Measurements from ENCODE around the gene RMP24.
A peak's percentile ranks its signal among the peaks of the same experiment; 100 is the strongest.

The RMP24 gene

GRCh38 chr18:35972197-35973000, at the start of gene RMP24:
Gene RMP24 (plus strand): TSS chr18:35972679.
- peak; percentile 98 for DNase-seq
- WGBS (ENCODE audit: insufficient coverage): 0% methylated on average over 65 of the region's 73 CpGs
- Histone ChIP-seq H3K4me3 (ENCODE audit: low read length) (peak within 1 kb of the TSS; percentile 98), H3K4me1 (ENCODE audit: control insufficient read depth, insufficient read depth, low read length) (peaks cover 9% of the 10 kb centered on the region), H3K27me3 (ENCODE audit: control insufficient read depth, insufficient read depth, low read length) (no peaks in the 10 kb centered on the region), H3K27ac (ENCODE audit: low read length) (peak within 1 kb of the TSS; percentile 92), H3K36me3 (ENCODE audit: control insufficient read depth, insufficient read depth, low read length) (peaks cover 18% of the 10 kb centered on the region), H3K9me3 (replicated peaks; ENCODE audit: control insufficient read depth, low read depth, low read length) (no peaks in the 10 kb centered on the region)

GRCh38 chr18:35923939-35924684, 48.4 kb upstream of the RMP24 start:
- Histone ChIP-seq H3K9me3 (replicated peaks; ENCODE audit: control insufficient read depth, low read depth, low read length) (no peaks in the 10 kb centered on the region), H3K4me3 (ENCODE audit: low read length) (no peak overlapping the region), H3K27ac (ENCODE audit: low read length) (no peak overlapping the region), H3K27me3 (ENCODE audit: control insufficient read depth, insufficient read depth, low read length) (no peaks in the 10 kb centered on the region), H3K4me1 (ENCODE audit: control insufficient read depth, insufficient read depth, low read length) (no peaks in the 10 kb centered on the region), H3K36me3 (ENCODE audit: control insufficient read depth, insufficient read depth, low read length) (no peaks in the 10 kb centered on the region)
- no peak for DNase-seq
- WGBS (ENCODE audit: insufficient coverage): 49% methylated on average over 4 of the region's 4 CpGs

GRCh38 chr18:35926884-35927283, 45.6 kb upstream of the RMP24 start:
- H3K9me3 ChIP-seq (replicated peaks; ENCODE audit: control insufficient read depth, low read depth, low read length): peaks cover 8% of the 10 kb centered on the region
- WGBS (ENCODE audit: insufficient coverage): 89% methylated on average over 8 of the region's 11 CpGs
- H3K36me3 ChIP-seq (ENCODE audit: control insufficient read depth, insufficient read depth, low read length): no peaks in the 10 kb centered on the region

GRCh38 chr18:35927430-35927829, 45.0 kb upstream of the RMP24 start:
- WGBS (ENCODE audit: insufficient coverage): no CpG with 5 or more reads among the region's 3 CpGs
- Histone ChIP-seq H3K27me3 (ENCODE audit: control insufficient read depth, insufficient read depth, low read length) (no peaks in the 10 kb centered on the region), H3K4me1 (ENCODE audit: control insufficient read depth, insufficient read depth, low read length) (no peaks in the 10 kb centered on the region), H3K4me3 (ENCODE audit: low read length) (no peak overlapping the region), H3K9me3 (replicated peaks; ENCODE audit: control insufficient read depth, low read depth, low read length) (peaks cover 8% of the 10 kb centered on the region), H3K27ac (ENCODE audit: low read length) (no peak overlapping the region), H3K36me3 (ENCODE audit: control insufficient read depth, insufficient read depth, low read length) (no peaks in the 10 kb centered on the region)
- DNase-seq: no peak

More at GRCh38 chr18:35926884-35927283, 45.6 kb upstream of the RMP24 start:
- no peak overlapping the region for H3K4me3 ChIP-seq (ENCODE audit: low read length)
- H3K27ac ChIP-seq (ENCODE audit: low read length): no peak overlapping the region
- H3K4me1 ChIP-seq (ENCODE audit: control insufficient read depth, insufficient read depth, low read length): no peaks in the 10 kb centered on the region
- H3K27me3 ChIP-seq (ENCODE audit: control insufficient read depth, insufficient read depth, low read length): no peaks in the 10 kb centered on the region
- DNase-seq: no peak

- no peaks in the 10 kb centered on the region for H3K27me3 ChIP-seq (ENCODE audit: control insufficient read depth, insufficient read depth, low read length)
- H3K4me1 ChIP-seq (ENCODE audit: control insufficient read depth, insufficient read depth, low read length): no peaks in the 10 kb centered on the region
- 85% methylated on average over 4 of the region's 8 CpGs for WGBS (ENCODE audit: insufficient coverage)
- peaks cover 8% of the 10 kb centered on the region for H3K9me3 ChIP-seq (replicated peaks; ENCODE audit: control insufficient read depth, low read depth, low read length)
- no peak overlapping the region for H3K27ac ChIP-seq (ENCODE audit: low read length)
- no peak for DNase-seq
- H3K4me3 ChIP-seq (ENCODE audit: low read length): no peak overlapping the region
- H3K36me3 ChIP-seq (ENCODE audit: control insufficient read depth, insufficient read depth, low read length): no peaks in the 10 kb centered on the region
These were observed 38.5 kb upstream of the RMP24 start for GRCh38 chr18:35933982-35934381.

- no peaks in the 10 kb centered on the region for H3K27me3 ChIP-seq (ENCODE audit: control insufficient read depth, insufficient read depth, low read length)
- no peak overlapping the region for H3K27ac ChIP-seq (ENCODE audit: low read length)
- no peaks in the 10 kb centered on the region for H3K36me3 ChIP-seq (ENCODE audit: control insufficient read depth, insufficient read depth, low read length)
- DNase-seq: no peak
- H3K4me3 ChIP-seq (ENCODE audit: low read length): no peak overlapping the region
- no peaks in the 10 kb centered on the region for H3K4me1 ChIP-seq (ENCODE audit: control insufficient read depth, insufficient read depth, low read length)
- WGBS (ENCODE audit: insufficient coverage): no CpG with 5 or more reads among the region's 5 CpGs
- peaks cover 5% of the 10 kb centered on the region for H3K9me3 ChIP-seq (replicated peaks; ENCODE audit: control insufficient read depth, low read depth, low read length)
These were observed 37.6 kb upstream of the RMP24 start for GRCh38 chr18:35934891-35935290.

- WGBS (ENCODE audit: insufficient coverage): no CpG with 5 or more reads among the region's 4 CpGs
- H3K9me3 ChIP-seq (replicated peaks; ENCODE audit: control insufficient read depth, low read depth, low read length): no peaks in the 10 kb centered on the region
- H3K27ac ChIP-seq (ENCODE audit: low read length): no peak overlapping the region
- H3K4me1 ChIP-seq (ENCODE audit: control insufficient read depth, insufficient read depth, low read length): no peaks in the 10 kb centered on the region
- DNase-seq: no peak
- H3K27me3 ChIP-seq (ENCODE audit: control insufficient read depth, insufficient read depth, low read length): no peaks in the 10 kb centered on the region
- no peaks in the 10 kb centered on the region for H3K36me3 ChIP-seq (ENCODE audit: control insufficient read depth, insufficient read depth, low read length)
- H3K4me3 ChIP-seq (ENCODE audit: low read length): no peak overlapping the region
These were observed 36.7 kb upstream of the RMP24 start for GRCh38 chr18:35935805-35936204.

GRCh38 chr18:35936951-35937350, 35.5 kb upstream of the RMP24 start:
- H3K4me1 ChIP-seq (ENCODE audit: control insufficient read depth, insufficient read depth, low read length): no peaks in the 10 kb centered on the region
- no peaks in the 10 kb centered on the region for H3K27me3 ChIP-seq (ENCODE audit: control insufficient read depth, insufficient read depth, low read length)
- DNase-seq: no peak
- no peaks in the 10 kb centered on the region for H3K9me3 ChIP-seq (replicated peaks; ENCODE audit: control insufficient read depth, low read depth, low read length)
- H3K4me3 ChIP-seq (ENCODE audit: low read length): no peak overlapping the region
- WGBS (ENCODE audit: insufficient coverage): 43% methylated on average over 1 of the region's 1 CpG
- no peaks in the 10 kb centered on the region for H3K36me3 ChIP-seq (ENCODE audit: control insufficient read depth, insufficient read depth, low read length)
- H3K27ac ChIP-seq (ENCODE audit: low read length): no peak overlapping the region

GRCh38 chr18:35938158-35938557, 34.3 kb upstream of the RMP24 start:
- H3K4me3 ChIP-seq (ENCODE audit: low read length): no peak overlapping the region

GRCh38 chr18:35938562-35938961, 33.9 kb upstream of the RMP24 start:
- H3K36me3 ChIP-seq (ENCODE audit: control insufficient read depth, insufficient read depth, low read length): no peaks in the 10 kb centered on the region
- no peaks in the 10 kb centered on the region for H3K9me3 ChIP-seq (replicated peaks; ENCODE audit: control insufficient read depth, low read depth, low read length)
- H3K4me3 ChIP-seq (ENCODE audit: low read length): no peak overlapping the region
- no peaks in the 10 kb centered on the region for H3K4me1 ChIP-seq (ENCODE audit: control insufficient read depth, insufficient read depth, low read length)
- no CpG with 5 or more reads among the region's 1 CpG for WGBS (ENCODE audit: insufficient coverage)
- no peak for DNase-seq
- no peak overlapping the region for H3K27ac ChIP-seq (ENCODE audit: low read length)
- H3K27me3 ChIP-seq (ENCODE audit: control insufficient read depth, insufficient read depth, low read length): no peaks in the 10 kb centered on the region

More at GRCh38 chr18:35938158-35938557, 34.3 kb upstream of the RMP24 start:
- Histone ChIP-seq H3K9me3 (replicated peaks; ENCODE audit: control insufficient read depth, low read depth, low read length) (no peaks in the 10 kb centered on the region), H3K27me3 (ENCODE audit: control insufficient read depth, insufficient read depth, low read length) (no peaks in the 10 kb centered on the region), H3K4me1 (ENCODE audit: control insufficient read depth, insufficient read depth, low read length) (no peaks in the 10 kb centered on the region), H3K36me3 (ENCODE audit: control insufficient read depth, insufficient read depth, low read length) (no peaks in the 10 kb centered on the region), H3K27ac (ENCODE audit: low read length) (no peak overlapping the region)
- WGBS (ENCODE audit: insufficient coverage): no CpG with 5 or more reads among the region's 1 CpG
- DNase-seq: no peak
